Renal pelvis (tissue), 12 donors: Measurements from ENCODE around the gene LSG1. TPM values are rescaled to one million over a fixed set of nuclear protein-coding genes. Genes with fewer than 3 reads are reported as not detected.

Experiments used
- DNase-seq: peaks from one replicate; pipeline ENCODE4 v3.0.0-alpha.2; 2013
- long read RNA-seq, 16 experiments: transcript quantifications; one replicate each; lab custom pipeline, GENCODE V29; 2026
- polyA plus RNA-seq, 3 donors: library from polyadenylated mRNA; unstranded; fragments of 120-200 nt; gene quantifications; one replicate each; pipeline ENCODE4 v1.2.1, GENCODE V29; 2013; ENCODE audit not compliant: insufficient read length in 3 of 3

The LSG1 gene
- polyA plus RNA-seq: 10 to 100 TPM; 30.4 to 51.1 (median 44.0) TPM
- long read RNA-seq, donor 1, partial matches to known transcripts: 0 of 3 reads
- long read RNA-seq, donor 1, other reads (novel, unspliced or antisense): 0 of 3 reads
- long read RNA-seq, donor 2, partial matches to known transcripts: 0 of 4 reads
- long read RNA-seq, donor 2, other reads (novel, unspliced or antisense): 0 of 4 reads
- long read RNA-seq, donor 3, partial matches to known transcripts: 0 of 6 reads
- long read RNA-seq, donor 3, other reads (novel, unspliced or antisense): 0 of 6 reads
- long read RNA-seq, donor 4, partial matches to known transcripts: 0 of 6 reads
- long read RNA-seq, donor 4, other reads (novel, unspliced or antisense): 0 of 6 reads
- long read RNA-seq, donor 5, partial matches to known transcripts: 0 of 3 reads
- long read RNA-seq, donor 5, other reads (novel, unspliced or antisense): 0 of 3 reads
- long read RNA-seq, donor 6, transcript LSG1-201 (14 exons, 3,572 nt): major isoform, 7 of 9 reads
- long read RNA-seq, donor 6, partial matches to known transcripts: 0 of 9 reads
- long read RNA-seq, donor 6, other reads (novel, unspliced or antisense): 0 of 9 reads
- long read RNA-seq, donor 7, transcript LSG1-201 (14 exons, 3,572 nt): major isoform, 5 of 6 reads
- long read RNA-seq, donor 7, partial matches to known transcripts: 0 of 6 reads
- long read RNA-seq, donor 7, other reads (novel, unspliced or antisense): 0 of 6 reads
- long read RNA-seq, donor 8, partial matches to known transcripts: 0 of 1 reads
- long read RNA-seq, donor 8, other reads (novel, unspliced or antisense): 0 of 1 reads
- long read RNA-seq, donor 9, transcript LSG1-201 (14 exons, 3,572 nt): major isoform, 7 of 14 reads
- long read RNA-seq, donor 9, partial matches to known transcripts: 6 of 14 reads
- long read RNA-seq, donor 9, other reads (novel, unspliced or antisense): 0 of 14 reads
- long read RNA-seq, donor 10, transcript LSG1-201 (14 exons, 3,572 nt): major isoform, 9 of 13 reads
- long read RNA-seq, donor 10, partial matches to known transcripts: 0 of 13 reads
- long read RNA-seq, donor 10, other reads (novel, unspliced or antisense): 0 of 13 reads
- long read RNA-seq, donor 11, transcript LSG1-201 (14 exons, 3,572 nt): major isoform, 5 of 7 reads
- long read RNA-seq, donor 11, partial matches to known transcripts: 0 of 7 reads
- long read RNA-seq, donor 11, other reads (novel, unspliced or antisense): 0 of 7 reads
- long read RNA-seq, donor 12, transcript LSG1-201 (14 exons, 3,572 nt): major isoform, 9 of 12 reads
- long read RNA-seq, donor 12, partial matches to known transcripts: 0 of 12 reads
- long read RNA-seq, donor 12, other reads (novel, unspliced or antisense): 0 of 12 reads
- long read RNA-seq, donor 13, partial matches to known transcripts: 0 of 8 reads
- long read RNA-seq, donor 13, other reads (novel, unspliced or antisense): 0 of 8 reads
- long read RNA-seq, donor 14: 0 reads
- long read RNA-seq, donor 15, transcript LSG1-201 (14 exons, 3,572 nt): major isoform, 9 of 13 reads
- long read RNA-seq, donor 15, partial matches to known transcripts: 0 of 13 reads
- long read RNA-seq, donor 15, other reads (novel, unspliced or antisense): 0 of 13 reads
- long read RNA-seq, donor 16, partial matches to known transcripts: 5 of 8 reads
- long read RNA-seq, donor 16, other reads (novel, unspliced or antisense): 0 of 8 reads

GRCh38 chr3:194671900-194672808, at the start of gene LSG1:
TSS of gene LSG1 (minus strand) at chr3:194672191. CDS start at chr3:194672162, 29 bp downstream.
- peak; percentile 98 for DNase-seq

GRCh38 chr3:194720048-194720447, 48.1 kb upstream of the LSG1 start:
- DNase-seq: no peak

- DNase-seq: no peak
Observed at GRCh38 chr3:194718079-194718478, 46.1 kb upstream of the LSG1 start.

GRCh38 chr3:194715022-194715800, 43.2 kb upstream of the LSG1 start:
- DNase-seq: no peak

- no peak for DNase-seq
Observed at GRCh38 chr3:194714564-194714963, 42.6 kb upstream of the LSG1 start.

- DNase-seq: no peak
Observed at GRCh38 chr3:194714137-194714455, 42.1 kb upstream of the LSG1 start.

GRCh38 chr3:194713299-194714136, 41.5 kb upstream of the LSG1 start:
- DNase-seq: no peak

- no peak for DNase-seq
Observed at GRCh38 chr3:194711913-194712312, 39.9 kb upstream of the LSG1 start.

GRCh38 chr3:194711286-194711685, 39.3 kb upstream of the LSG1 start:
- no peak for DNase-seq

- DNase-seq: no peak
Observed at GRCh38 chr3:194707147-194707540, 35.2 kb upstream of the LSG1 start.

GRCh38 chr3:194705761-194706160, 33.8 kb upstream of the LSG1 start:
- no peak for DNase-seq

GRCh38 chr3:194705227-194705626, 33.2 kb upstream of the LSG1 start:
- no peak for DNase-seq

GRCh38 chr3:194702545-194702944, 30.6 kb upstream of the LSG1 start:
- no peak for DNase-seq

GRCh38 chr3:194696702-194697101, 24.7 kb upstream of the LSG1 start:
- no peak for DNase-seq

GRCh38 chr3:194691481-194692283, 19.7 kb upstream of the LSG1 start:
- DNase-seq: no peak

GRCh38 chr3:194690501-194691372, 18.7 kb upstream of the LSG1 start:
- DNase-seq: no peak
